ENCODE results near the gene FIGN.

FIGN gene, protein sequence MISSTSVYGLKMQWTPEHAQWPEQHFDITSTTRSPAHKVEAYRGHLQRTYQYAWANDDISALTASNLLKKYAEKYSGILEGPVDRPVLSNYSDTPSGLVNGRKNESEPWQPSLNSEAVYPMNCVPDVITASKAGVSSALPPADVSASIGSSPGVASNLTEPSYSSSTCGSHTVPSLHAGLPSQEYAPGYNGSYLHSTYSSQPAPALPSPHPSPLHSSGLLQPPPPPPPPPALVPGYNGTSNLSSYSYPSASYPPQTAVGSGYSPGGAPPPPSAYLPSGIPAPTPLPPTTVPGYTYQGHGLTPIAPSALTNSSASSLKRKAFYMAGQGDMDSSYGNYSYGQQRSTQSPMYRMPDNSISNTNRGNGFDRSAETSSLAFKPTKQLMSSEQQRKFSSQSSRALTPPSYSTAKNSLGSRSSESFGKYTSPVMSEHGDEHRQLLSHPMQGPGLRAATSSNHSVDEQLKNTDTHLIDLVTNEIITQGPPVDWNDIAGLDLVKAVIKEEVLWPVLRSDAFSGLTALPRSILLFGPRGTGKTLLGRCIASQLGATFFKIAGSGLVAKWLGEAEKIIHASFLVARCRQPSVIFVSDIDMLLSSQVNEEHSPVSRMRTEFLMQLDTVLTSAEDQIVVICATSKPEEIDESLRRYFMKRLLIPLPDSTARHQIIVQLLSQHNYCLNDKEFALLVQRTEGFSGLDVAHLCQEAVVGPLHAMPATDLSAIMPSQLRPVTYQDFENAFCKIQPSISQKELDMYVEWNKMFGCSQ

DNA sequence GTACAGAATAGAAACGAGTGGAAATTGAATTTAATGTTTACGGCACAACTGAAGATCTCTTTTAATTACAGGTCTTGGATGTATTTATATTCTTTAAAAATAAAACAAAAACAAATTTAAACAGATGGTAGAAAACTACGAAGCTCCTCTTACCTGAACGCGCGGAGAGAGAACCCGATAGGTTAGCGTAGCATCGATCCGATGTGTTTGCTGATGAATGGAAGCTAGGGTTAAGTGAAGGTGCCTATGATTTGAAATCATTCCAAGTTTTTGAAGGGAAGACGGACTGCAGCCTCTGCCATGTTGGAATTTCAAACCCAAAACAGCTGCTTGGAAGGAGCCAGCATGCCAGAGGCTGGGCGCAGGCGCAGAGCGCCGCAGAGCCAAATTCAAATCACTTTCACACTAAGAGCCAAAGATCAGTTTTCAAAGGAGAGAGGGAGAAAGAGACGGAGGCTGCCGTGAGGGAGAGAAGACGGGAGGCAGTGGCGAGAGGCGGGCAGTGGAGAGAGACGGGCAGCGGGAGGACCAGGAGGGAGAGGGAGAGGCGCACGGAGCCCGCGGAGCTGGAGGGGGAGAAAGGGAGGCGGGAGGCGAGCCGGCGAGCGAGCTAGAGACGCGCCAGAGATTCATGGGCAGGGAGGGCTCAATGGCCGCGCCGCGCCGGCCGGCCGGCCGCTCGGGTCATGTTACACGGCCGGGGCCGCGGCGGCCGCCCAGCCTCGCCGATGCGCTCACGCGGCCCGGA, at the start of gene FIGN:
Gene FIGN, minus strand, starts transcription at position 324 of the 748 bp plus-strand sequence. CDS start 1,081 bp downstream, outside the sequence.
- no peak for DNase-seq (ENCODE audit: low read depth in 2 of 2)

DNA sequence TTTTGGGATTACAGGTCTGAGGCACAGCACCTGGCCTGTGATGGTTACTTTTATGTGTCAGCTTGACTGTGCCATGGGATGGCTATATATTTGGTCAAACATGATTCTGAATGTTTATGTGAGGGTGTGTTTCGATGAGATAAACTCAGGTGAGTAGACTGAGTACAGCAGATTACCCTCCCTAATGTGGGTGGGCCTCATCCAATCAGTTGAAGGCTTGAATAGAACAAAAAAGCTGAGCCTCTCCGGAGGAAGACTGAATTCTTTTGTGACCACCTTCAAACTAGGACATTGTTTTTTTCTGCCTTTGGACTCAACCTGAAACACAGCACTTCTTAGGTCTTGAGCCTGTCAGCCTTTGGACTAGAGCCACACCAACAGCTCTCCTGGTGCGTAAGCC, 49.4 kb upstream of the FIGN start:
- no peak for DNase-seq (ENCODE audit: low read depth in 2 of 2)

DNA sequence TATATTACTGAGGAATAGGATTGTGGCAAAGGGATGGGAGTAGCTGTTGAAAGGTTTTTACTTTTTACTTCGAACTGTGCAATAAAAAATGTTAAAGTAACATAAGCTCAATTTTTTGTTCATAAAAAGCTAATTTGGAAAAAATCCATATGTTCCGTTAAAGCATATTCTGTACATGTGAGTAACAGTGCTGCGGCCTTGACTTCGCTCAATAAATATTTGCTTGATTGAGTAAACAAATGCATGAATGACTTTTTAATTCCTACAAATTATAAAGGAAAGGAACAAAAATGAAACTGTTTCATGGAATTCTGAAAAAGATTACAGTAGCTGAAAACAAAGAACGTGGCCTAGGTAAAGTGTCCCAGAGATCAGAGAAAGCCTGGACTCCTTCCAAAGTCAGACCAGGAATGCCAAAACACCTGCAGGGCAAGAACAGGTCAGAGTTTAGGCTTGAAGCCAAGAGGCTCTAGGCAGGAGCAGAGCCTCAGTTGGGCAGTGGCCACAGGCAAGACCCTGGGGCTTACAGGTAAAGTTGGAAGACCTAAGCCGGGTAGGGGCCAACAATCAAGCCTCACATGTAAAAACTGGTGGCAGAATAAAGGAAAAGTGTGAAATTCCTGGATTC, 44.3 kb upstream of the FIGN start:
- DNase-seq (ENCODE audit: low read depth in 2 of 2), result no peak

DNA sequence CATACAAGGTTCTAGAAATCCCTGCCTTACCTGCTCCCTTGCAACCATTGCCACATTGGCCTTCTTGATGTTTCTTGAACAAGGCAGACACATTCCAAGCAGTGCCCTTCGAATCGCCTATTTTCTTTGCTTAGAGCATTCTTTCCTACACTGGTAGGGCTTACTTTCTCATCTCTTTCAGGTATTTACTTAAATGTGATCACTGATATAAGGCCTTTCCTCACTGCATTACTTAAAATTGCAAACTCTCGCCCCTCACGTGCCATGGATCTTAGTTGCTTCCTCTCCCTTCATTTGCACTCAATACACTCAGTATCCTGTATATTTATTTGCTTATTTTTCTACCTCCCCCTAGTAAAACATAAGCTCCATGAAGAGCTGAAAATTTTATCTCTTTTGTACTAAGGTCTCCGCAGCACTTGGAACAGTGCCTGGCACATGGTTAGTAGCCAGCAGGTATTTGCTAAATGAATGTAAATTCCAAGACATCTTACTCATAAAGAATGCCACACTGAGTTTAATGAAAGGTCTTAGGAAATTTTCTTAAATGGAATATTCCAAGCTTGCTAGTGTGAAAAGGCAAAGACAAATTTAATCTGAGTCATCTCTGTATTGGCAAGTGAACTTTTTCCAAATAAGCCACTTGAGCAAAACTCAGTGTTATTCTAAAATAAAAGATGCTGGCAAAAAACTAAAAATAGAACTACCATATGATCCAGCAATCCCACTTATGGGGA, 42.4 kb upstream of the FIGN start:
- no peak for DNase-seq (ENCODE audit: low read depth in 2 of 2)

DNA sequence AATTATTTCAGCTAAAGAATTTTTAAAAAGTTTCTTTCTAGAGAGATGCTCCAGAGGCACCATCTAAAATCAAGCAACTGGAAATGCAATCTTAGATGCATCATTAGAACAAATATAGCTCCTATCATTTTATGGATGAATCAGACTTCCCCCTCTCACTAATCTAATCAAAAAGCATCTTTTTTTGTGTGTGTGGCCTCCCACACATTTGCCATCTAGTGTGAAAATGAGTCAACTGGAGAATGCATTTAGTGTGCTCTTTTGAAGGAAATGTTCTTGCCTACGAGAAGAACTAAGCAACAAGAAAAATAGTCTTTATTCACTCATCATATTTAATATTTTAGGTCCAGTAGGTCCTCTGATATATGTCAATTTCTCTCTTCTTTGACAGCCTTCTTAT, 39.5 kb upstream of the FIGN start:
- DNase-seq (ENCODE audit: low read depth in 2 of 2), result no peak

DNA sequence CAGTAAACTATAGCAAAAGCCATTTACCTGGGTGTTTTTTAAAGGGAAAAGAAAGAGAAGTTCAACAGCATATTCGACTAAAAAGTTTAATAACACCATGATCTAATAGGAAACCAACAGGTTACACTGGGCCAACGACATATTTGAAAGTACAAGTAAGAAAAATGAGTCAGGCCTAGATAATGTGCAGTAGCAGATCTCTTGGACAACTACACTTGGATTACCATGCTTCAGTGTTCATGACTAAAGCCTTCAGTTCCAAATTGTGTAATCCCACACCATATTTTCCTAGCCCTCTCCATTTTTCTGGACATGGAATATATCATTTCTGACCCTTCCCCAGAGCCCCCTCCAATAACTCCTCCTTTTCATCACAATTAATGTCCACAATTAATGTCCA, 39.1 kb upstream of the FIGN start:
- no peak for DNase-seq (ENCODE audit: low read depth in 2 of 2)

DNA sequence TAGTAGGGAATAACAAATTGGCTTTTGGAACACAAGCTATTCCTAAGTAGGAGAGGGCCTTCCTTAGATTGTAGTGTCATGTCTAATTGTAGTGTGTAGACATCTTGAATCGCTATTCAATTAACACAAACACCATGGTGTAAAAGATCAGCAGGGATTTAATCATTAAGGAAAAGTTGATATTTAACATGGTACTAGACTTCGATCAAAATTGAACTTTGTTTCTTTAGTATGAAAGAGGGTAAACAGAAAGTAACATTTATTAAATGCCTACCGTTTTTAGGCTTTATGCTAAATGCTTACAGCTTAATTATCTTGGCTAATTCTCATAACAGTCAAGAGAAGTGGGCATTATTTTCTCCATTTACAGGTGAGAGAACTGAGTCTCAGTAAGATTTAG, 37.5 kb upstream of the FIGN start:
- no peak for DNase-seq (ENCODE audit: low read depth in 2 of 2)

DNA sequence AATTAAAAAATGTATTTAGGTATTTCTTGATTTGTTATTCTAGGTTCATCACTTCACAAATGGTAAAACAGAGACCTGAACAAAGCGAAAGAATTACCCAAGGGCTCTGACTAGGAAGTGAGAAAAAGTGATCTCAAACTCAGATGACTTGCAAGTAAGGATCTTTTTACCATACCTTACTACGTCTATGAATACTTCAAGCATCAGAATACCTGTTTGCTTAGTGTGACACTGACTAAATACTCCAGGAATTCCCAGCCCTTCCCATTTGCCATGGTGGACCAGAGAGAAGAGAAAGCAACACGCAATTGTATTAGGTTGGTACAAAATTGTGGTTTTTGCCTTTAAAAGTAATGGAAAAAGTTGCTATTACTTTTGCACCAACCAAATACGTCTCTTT, 35.8 kb upstream of the FIGN start:
- no peak for DNase-seq (ENCODE audit: low read depth in 2 of 2)

DNA sequence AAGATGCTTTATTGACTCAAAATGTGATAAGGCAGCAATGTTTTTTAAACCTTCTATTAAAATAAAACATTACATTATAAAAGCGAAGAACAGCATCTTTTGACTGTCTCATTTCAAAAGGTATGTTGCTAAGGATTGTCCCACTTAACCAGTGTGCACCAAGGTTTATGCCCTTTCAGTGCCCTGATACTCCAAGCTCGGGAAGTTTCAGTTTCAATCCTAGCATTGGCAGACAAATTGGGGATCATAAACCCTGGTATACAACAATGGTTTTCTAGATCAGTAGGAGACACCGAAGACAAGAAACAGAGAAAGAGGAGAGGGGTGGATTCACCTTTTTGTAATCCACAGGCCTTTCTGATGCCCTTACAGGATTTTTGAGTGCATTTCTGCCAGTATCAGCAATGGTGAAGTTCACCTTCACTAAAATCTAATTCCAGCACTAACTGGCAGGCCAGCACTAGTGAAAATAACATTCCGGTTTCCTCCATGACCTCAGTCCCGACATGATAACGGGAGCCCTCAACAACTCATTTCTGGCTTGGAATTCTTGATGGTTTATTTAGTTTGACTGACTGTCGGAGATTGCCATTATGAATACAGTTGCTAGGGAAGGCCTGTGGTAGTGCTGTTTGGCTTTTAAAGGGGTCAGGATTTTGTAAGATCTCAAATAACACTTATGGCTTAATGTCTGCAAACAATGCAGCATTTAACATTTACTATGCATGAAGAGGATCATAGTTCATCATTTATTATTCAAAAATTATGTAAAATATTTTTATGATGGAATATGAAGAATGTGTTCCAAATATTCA, 33.3 kb upstream of the FIGN start:
- DNase-seq (ENCODE audit: low read depth in 2 of 2), result no peak

DNA sequence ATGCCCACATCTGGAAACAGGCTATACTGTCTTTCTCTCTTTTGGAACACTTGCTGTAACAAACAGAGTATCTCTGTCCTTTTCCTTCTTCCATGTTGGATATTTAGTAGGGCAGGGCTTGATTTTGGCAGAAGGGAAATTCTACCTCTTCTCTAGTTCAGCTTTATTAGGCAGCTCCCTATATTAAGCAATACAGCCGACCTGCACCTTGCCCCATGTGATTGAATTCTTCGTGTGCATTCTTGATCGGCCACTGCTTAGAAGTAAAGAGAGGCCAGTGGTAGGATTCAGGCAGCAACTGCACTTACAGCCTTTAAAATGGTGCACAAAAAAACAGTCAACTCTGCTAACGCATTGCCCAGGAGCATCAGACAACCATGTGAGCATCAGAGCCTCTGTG, 31.3 kb upstream of the FIGN start:
- no peak for DNase-seq (ENCODE audit: low read depth in 2 of 2)

DNA sequence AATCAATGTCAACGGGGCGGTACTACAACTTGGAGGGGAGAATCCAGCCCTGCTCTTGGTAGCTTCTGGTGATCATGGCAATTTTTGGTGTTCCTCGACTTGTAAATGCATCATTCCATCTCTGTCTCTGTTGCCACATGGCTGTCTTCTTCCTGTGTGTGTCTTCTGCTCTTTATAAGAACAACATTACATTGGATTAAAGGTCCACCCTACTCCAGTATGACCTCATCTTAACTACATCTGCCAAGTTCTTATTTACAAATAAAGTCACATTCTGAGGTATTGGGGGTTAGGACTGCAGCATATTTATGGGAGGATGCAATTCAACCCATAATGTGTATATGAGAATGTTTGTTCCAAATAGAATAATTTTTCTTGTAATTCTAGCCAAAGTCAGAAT, 28.8 kb upstream of the FIGN start:
- DNase-seq (ENCODE audit: low read depth in 2 of 2), result no peak

DNA sequence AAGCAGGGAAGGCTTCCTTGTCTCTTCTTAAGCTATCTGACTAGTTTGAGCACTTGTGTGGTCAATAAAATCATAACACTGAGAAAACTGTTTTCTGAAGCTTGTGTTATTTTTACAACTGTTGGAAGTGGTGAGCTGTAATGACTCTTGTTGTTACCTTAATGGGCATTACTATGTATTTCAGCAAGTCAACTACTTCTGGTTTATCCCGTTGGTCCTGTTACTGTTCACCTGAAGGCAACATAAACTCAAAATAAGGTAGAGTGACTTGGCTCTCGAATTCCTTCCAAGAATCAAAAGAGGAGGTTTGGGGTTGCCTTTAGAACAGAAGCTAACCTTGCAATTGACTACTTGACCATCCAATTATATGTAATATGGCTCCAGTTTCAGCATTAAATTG, 23.2 kb upstream of the FIGN start:
- no peak for DNase-seq (ENCODE audit: low read depth in 2 of 2)

DNA sequence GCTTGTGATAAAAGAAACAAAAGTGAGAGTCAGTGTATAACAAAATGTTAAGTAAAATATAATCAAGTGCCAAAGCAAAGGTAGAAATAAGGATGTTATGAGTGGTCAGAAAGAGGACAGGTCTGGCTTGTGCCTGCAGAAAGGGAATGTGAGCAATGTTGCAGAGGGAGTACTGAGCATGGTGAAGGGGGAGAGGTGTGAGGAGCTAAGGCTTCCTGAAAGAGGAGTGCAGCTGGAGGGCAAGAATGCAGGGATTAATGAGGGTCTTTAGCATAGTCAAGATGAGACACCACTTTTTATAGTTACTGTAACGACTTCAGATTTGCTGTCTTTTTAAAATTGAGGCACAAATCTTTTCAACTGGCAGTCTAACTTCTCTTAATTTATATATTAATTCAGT, 22.0 kb upstream of the FIGN start:
- DNase-seq (ENCODE audit: low read depth in 2 of 2), result no peak

DNA sequence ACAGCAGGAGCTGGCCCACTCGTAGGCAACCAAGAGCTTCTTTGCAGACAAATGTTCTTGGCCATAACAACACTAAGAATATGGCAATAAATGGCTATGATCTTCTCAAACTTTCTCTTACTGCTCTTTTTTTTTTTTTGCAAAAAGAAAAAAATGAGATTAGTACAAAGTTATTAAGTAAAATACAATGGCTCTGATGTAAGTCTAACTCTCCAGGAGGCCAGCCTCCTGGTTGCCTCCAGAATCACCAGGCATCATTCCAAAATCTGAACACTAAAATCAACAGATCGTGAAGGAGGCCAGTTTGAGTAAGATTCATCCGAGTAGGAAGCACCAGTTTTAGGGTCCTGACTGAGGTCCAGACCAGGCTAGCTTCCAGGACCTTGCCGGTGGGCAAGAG, 20.8 kb upstream of the FIGN start:
- DNase-seq (ENCODE audit: low read depth in 2 of 2), result no peak

DNA sequence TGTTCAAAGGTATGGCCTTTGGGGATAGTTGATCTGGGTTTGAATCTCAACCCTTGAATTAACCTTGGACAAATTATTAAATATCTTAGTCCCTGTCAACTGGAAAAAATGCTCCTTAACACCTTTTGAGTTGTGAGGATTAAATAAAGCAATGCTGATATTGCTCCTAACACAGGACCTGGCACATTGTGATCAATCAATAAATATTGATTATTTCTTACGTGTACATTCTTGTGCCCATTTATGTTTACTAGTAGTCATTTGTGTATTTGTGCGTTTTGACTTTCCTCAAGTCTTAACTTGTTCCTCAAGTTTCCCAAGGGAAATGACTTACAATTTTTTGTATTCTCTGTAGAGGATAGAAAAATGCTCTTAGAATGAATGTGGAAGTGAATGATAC, 19.6 kb upstream of the FIGN start:
- DNase-seq (ENCODE audit: low read depth in 2 of 2), result no peak

DNA sequence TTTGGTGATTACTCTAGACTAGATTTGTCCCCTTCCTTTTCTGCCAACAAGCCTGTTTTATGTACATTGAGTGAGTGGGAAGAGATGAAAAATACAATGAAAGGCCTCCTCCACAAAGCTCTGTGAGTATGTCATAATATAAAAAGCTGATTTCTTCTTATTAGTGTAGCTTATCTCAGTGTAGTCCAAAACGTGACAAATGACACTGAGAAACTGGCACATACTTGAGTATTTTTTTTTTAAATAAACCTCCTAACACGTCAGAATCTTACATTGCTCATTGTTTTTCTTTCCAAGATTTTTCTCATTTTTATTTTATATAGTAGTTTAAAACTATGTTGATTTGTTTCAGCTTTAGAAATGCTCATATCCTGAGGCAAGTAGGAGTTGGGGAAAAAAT, 17.9 kb upstream of the FIGN start:
- no peak for DNase-seq (ENCODE audit: low read depth in 2 of 2)

DNA sequence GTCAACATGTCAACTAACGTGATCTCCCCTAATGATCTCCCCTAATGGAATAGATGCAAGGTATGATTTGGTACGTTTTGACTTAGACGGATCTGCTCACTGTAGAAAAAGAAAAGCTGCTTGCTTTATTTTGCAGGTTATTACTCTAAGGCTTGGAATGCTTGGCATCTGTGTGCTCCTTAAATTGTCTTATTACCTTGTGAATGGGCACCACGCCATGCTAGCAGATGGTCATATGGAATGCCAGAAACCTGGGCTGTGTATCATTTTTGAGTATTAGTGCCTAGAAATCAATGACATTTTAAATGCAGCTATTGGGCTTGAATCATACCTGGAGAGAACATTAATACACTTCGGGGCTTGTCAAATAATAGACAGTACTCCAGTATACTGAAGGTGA, 16.5 kb upstream of the FIGN start:
- no peak for DNase-seq (ENCODE audit: low read depth in 2 of 2)

DNA sequence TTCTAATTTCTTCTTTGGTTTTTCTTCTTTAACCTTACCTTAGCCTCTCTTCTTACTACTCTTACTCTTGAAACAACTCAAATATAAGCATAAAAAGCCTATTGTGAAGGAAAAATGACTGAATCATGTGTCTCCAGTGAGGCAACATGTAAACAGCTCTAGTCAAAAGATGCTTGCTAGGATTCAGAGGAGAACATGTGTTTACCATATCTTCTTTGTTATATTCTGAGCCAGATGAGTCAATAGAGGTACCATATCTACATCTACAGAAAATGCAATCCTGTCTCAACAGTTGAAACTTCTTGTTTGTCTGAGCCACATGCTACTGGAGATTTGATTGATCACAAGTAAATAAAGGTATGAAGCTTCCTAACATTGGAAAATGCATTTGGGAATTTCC, 15.9 kb upstream of the FIGN start:
- DNase-seq (ENCODE audit: low read depth in 2 of 2), result no peak

DNA sequence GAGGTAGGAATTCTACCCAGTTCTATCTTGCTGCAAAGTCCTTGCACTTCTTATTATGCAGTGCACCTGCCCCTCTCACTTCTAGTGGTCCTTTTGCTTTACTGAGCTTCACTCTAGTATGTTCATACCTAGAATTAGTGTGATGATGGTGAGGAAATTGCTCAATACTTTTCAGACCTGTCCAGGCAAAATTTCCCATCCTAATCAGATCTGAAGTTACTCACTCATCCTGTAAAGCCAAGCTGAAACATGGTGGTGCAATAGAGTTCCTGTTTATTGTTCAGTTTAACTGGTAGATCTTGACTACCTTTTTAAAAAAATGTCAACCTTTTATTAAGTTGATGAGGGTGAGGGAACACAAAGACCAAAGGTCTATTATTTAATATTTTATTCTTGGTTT, 12.6 kb upstream of the FIGN start:
- DNase-seq (ENCODE audit: low read depth in 2 of 2), result no peak

DNA sequence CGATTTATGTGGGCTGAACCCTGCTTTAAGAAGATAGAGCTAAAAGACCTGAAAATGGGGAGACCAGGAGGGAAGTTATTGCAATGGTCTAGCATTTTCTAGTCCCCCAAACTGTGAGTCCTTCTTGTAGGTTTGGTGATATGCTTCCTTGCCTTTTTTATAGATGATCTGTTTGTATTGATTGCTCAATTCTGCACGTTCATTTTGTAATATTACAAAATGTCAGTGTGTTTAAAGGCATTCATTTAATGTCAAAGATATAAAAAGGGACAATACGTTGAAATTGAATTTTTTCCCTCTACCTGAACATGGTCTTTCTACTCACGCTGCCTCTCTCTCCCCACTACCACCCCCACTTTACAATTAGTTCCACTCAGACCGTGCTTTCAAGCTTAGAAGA, 5.6 kb upstream of the FIGN start:
- DNase-seq (ENCODE audit: low read depth in 2 of 2), result no peak

DNA sequence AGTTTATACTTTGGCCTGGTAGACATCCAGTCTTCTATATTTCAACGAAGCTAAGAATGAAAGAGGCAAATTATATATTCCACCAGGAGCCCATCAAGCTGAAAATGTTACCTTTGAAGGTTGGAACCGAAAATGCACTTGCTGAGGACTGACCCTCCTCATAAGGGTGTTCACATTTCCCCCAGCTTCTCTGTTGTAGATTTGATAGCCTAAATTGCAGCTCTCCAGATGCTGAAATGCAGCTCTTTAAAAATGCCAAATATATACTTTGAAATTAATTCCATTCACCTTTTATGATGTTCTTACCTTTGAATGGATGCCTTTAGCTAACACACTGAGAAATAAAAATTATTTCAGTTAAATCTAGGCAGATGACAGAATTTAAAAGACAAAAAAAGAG, 1.8 kb upstream of the FIGN start:
- DNase-seq (ENCODE audit: low read depth in 2 of 2), result no peak
